HG03354 (cell line): ENCODE measurements around the gene NDOR1.

Experiments used
- ATAC-seq: cut with Tn5 transposase; IDR thresholded peaks from one replicate; pipeline ENCODE4 v1.9.1; 2021; ENCODE audit warnings: mild to moderate bottlenecking; ENCODE audit not compliant: unreplicated experiment, poor library complexity, severe bottlenecking

NDOR1 gene

GRCh38 chr9:137195525-137196220 lies 9.8 kb upstream of the NDOR1 start:
- no peak for ATAC-seq

DNA sequence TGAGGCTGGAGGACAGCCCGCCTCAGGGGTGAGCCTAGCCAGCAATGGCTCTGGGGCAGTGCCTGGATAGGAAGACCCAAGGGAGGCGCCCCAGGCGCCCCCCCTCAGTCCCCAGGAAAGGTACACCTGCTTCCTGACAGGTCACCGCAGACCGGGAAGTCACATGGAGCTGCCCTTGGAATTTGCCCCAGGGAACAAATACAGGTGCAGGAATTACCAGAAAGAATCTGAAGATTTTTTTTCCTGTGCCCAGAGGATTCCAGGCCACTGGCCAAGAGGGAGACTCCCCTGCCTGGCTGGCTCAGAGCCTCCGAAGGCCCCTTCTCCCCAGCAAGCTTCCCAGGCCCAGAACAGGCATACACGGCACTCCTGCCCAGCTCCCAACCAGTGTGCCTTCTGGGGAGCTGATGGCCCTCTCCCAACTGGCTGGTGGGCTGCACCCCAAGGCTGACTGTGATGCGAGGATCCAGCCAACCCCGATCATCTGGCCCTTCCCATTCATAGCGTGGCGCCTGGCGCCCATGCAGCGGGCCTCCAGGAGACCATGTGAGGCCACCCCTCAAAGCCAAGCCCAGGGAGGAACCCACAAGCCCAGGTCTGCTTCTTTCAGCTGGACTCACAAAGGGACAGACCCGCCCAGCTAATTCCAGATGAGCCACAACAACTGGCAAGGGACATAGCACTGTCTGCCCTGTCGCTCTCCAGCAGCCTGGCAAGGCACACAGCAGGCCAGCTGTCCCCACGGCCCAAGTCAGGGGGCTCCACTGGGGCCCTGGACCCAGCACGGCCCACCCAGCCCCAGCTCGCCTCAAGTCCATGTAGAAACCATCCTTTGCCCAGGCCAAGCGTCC lies 7.2 kb upstream of the NDOR1 start:
- no peak for ATAC-seq

DNA sequence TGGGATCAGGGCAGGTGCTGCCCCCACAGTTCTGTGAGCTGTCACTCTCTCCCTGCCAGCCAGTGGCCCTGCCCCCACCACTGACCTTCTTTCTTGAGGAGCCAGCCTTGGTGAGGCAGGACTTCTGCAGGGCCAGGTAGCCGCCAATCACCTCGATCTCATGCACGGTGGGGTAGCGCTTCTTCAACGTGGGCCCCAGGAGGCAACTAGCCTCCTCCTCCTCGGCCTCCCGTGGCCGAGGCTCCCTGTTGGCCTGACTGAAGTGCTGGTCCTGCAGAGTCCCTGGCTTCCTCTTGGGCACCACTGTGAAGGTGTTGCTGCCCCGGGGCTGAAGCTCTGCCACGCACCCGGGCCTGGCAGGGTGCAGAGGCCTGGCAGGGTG lies 6.6 kb upstream of the NDOR1 start:
- ATAC-seq = no peak

- ATAC-seq = no peak
Measured at GRCh38 chr9:137199411-137200121, 5.9 kb upstream of the NDOR1 start.

DNA sequence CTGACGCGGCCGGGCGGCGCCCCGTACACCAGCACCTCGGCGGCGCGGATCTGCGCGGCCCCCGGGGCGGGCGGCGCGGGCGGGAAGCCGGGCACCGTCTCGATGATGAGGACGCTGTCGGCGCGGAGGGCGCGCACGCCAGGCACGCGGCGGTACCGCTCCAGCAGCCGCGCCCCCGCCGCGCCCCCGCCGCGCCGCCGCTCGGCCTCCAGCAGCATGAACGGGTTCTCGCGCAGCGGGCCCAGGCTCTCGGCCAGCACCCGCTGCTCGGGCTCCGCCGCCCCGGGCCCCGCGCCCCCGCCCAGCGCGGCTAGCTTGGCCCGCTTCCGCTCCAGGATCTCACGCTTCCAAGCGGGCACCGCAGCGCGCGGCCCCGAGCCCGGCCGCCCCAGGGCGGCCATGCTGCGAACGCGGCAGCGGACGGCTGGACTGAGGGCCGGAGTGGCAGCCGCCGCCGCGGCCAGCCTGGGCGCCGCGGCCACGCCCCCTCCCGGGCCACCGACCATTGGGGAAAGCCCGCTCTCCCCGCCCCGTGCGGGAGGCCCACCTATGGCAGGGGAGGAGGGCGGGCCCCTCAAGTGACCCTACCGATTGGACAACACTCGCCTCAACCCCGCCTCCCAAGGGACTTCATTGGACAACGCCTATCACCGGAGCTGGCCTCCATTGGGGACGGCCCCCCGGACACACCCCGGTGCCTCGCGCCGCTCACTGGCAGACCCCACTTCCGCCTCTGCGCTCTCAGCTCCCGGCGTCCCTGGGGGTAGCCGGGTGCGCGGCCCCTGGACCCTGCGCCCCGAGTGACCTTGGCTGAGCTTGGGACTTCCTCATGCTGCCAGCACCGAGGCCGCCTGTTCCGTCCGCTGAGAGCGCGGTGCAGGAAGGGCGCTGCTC lies 4.9 kb upstream of the NDOR1 start, which contains the start of gene TPRN:
TSS of gene TPRN (minus strand) at position 431 of the 894 bp plus-strand sequence. CDS start at position 401, 30 bp downstream.
- peak; percentile 86 for ATAC-seq

GRCh38 chr9:137201205-137201868 lies 4.2 kb upstream of the NDOR1 start:
- no peak for ATAC-seq

- ATAC-seq = no peak
Measured at GRCh38 chr9:137202966-137203365, 2.5 kb upstream of the NDOR1 start.

DNA sequence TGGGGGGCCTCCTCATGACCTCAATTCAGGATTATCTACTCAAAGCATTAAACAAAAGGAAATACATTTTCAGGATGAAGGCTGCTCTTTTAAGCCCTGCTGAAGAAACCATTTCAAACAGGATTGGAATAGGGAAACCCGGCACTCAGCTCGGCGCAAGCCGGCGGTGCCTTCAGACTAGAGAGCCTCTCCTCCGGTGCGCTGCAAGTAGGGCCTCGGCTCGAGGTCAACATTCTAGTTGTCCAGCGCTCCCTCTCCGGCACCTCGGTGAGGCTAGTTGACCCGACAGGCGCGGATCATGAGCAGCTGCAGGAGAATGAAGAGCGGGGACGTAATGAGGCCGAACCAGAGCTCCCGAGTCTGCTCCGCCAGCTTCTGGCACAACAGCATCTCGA lies 772 bp upstream of the NDOR1 start:
- ATAC-seq = no peak

DNA sequence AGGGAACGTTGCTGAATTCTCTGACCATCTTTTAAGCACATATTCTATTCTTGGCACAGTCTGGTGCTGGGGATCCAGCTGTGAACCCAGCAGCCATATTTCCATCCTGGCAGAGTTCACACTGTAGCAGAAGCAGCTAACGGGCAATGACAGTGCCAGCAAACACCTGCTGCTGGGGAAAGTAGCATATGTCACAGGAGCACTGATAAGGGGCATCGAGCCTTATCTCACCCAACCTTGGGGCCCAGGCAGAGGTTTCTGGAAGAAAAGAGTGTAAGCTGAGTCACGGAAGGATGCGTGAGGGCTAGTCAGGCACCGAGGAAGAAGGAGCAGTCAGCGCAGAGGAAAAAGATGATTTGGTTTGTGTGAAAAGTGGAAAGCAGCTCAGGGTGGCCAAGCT lies 1.1 kb downstream of the NDOR1 start:
- no peak for ATAC-seq

GRCh38 chr9:137211532-137211931 lies 6.0 kb downstream of the NDOR1 start:
- ATAC-seq = no peak

DNA sequence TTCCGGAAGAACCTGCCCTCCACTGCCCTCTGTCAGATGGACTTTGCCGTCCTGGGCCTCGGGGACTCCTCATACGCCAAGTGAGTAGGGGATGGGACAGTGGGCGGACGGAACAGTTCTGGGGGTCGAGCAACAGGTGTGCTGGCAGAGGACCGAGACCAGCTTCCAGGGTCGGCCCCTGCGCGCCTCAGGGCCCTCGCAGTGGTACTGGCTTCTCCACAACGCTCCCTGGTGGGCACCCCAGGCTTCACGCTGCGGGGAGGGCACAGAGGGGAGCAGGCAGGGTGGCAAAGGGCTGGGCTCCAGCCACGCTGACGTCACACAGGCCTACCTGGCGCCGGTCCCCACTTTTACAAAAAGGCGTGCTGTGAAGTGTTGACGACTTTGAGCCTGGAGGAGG lies 7.0 kb downstream of the NDOR1 start:
- no peak for ATAC-seq

DNA sequence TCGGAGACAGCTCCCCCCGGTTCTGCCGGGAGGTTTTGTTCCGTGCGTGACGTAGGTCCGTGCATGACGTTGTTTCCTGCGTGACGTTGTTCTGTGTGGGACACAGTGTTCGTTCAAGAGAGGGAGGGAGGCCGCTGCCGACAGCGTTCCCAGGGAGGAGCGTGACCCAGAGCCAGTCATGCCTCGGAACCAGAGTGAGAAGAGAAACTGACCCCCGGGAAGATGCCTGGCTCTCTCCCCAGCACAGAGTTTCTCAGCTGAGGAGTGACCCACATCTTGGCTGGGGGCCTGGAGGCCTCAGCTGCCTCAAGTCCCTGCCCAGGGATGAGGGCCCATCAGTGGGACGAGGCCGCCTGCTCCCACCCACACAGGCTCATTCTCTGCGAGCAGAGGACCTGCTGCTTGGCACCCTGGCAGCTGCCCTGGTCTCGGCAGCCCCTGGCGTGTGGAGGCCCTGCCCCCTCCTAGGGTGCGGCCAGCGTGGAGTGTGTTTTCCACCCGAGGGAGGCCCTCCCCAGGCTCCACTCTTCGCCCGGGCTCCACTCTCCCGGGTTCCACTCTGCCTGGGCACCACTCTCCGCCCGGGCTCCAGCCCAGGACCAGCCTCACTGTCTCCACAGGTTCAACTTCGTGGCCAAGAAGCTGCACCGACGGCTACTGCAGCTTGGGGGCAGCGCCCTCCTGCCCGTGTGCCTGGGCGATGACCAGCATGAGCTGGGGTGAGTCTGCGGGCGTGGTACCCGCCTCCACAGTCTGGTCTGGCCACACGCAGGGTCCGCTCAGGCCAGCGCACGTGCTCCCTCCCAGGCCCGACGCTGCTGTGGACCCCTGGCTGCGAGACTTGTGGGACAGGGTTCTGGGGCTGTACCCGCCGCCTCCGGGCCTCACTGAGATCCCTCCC lies 7.9 kb downstream of the NDOR1 start:
- ATAC-seq = no peak

GRCh38 chr9:137214620-137215019 lies 9.1 kb downstream of the NDOR1 start:
- no peak for ATAC-seq

- ATAC-seq = no peak
Measured at GRCh38 chr9:137215196-137215986, 9.9 kb downstream of the NDOR1 start.

DNA sequence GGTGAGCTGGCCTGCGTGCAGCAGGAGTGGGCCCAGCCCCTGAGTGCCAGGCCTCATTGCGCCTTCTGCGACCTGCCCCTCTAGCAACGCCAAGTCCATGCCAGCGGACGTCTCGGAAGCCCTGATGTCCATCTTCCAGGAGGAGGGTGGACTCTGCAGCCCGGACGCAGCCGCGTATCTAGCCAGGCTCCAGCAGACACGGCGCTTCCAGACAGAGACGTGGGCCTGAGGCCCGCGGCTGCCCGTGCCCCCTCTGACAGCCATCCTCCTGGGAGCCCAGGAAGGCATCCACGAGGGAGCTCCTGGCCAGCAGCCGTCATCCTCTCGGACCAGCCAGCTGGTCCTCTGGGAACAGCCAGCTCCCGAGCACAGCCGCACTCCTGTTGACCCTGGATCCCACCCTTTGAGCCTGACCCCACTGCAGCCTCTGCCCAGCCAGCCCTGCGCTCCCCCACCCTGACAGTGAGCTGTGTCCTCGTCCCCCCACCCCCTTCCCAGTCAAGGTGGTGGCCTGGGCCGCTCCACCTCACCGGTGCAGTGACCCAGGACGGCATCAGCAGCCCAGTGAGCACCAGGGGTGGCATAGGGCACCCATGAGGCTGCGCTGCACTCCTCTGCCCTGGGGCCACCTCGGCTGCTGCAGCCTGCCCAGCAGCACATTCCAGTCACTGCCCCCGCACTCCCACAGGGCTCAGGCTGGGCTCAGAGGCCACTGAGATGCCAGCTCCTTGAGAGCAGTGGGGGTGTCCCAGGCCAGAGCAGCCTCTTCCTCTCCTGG lies 10.9 kb downstream of the NDOR1 start:
- ATAC-seq = no peak

GRCh38 chr9:137217276-137218211 lies 12.0 kb downstream of the NDOR1 start:
- ATAC-seq = no peak
